K562 (cell line): ENCODE data around the gene KNL1. TPM values are rescaled to one million over a fixed set of nuclear protein-coding genes. Genes with fewer than 3 reads are reported as not detected.

Experiments
- ATAC-seq: fragments of 200-7000 bp; cut with Tn5 transposase; 3 replicates; pipeline ENCODE4 v1.9.1; 2020; ENCODE audit warnings: moderate library complexity
- BruUV-seq: library from RNA; stranded (reverse); fragments of 400-500 nt; replicated peaks from 2 replicates; lab custom pipeline; 2021; lab: Mats Ljungman, UMichigan
- CTCF ChIA-PET: fragments of 300-600 bp; formaldehyde crosslinking; extraction: SDS; loops from one replicate; lab custom pipeline; 2021; ENCODE audit warnings: low intra/inter-chr PET ratio; lab: Yijun Ruan, JAX
- POLR2A ChIA-PET: fragments of 300-600, 350-650 bp; sonication (Branson Sonifier 250); formaldehyde crosslinking; extraction: SDS; loops from one replicate; lab custom pipeline; 2021; ENCODE audit warnings: antibody characterized with exemption, inconsistent platforms; lab: Yijun Ruan, JAX
- DNase-seq, 4 experiments: peaks; one replicate each; pipeline versions ENCODE4 v3.0.0 to v3.0.0-alpha.2; 2011 to 2018; ENCODE audit warnings: low spot score in 3 of 4, mixed read lengths in 3 of 4; ENCODE audit errors: extremely low read depth in 1 of 4
- FAIRE-seq: peaks from 2 replicates; lab custom pipeline; 2011; peaks lifted over from hg19 to GRCh38; lab: Jason Lieb, UNC
- H2AFZ ChIP-seq: 2 replicates; pipeline ENCODE4 v1.6.0; 2011; ENCODE audit warnings: low read depth, low read length, control low read depth, inconsistent platforms
- H3K27ac ChIP-seq: fragments of 200-600 bp; 3 replicates; pipeline ENCODE4 v1.8.0; 2011; ENCODE audit warnings: low read depth, mild to moderate bottlenecking, control low read depth, inconsistent platforms, low read length, moderate library complexity, mixed read lengths; ENCODE audit errors: extremely low read depth
- H3K27me3 ChIP-seq, 2 experiments: fragments of 300-600 bp in 1 of 2; 2 replicates in 1 of 2; 3 replicates in 1 of 2; pipeline versions ENCODE4 v1.6.0 to v1.8.0; 2011; ENCODE audit warnings: inconsistent platforms in 2 of 2, low read length in 2 of 2, mild to moderate bottlenecking in 1 of 2, mixed read lengths in 1 of 2, moderate library complexity in 1 of 2; ENCODE audit not compliant: control insufficient read depth in 2 of 2, insufficient read depth in 2 of 2
- H3K36me3 ChIP-seq: fragments of 300-600 bp; 3 replicates; pipeline ENCODE4 v1.8.0; 2011; ENCODE audit warnings: mild to moderate bottlenecking, low read length, inconsistent platforms; ENCODE audit not compliant: control insufficient read depth, insufficient read depth
- H3K4me1 ChIP-seq, 2 experiments: fragments of 200-600 bp in 1 of 2; replicated peaks in 1 of 2; 2 replicates in 1 of 2; 3 replicates in 1 of 2; pipeline versions ENCODE4 v1.5.1 to v1.8.0; 2011; ENCODE audit warnings: inconsistent platforms in 2 of 2, low read length in 2 of 2, mild to moderate bottlenecking in 1 of 2, mixed read lengths in 1 of 2, moderate library complexity in 1 of 2; ENCODE audit not compliant: control insufficient read depth in 2 of 2, insufficient read depth in 2 of 2
- H3K4me2 ChIP-seq: 2 replicates; pipeline ENCODE4 v1.6.1; 2011; ENCODE audit warnings: low read length, control low read depth, inconsistent platforms, mixed read lengths; ENCODE audit not compliant: insufficient read depth
- H3K4me3 ChIP-seq: fragments of 200-600 bp; sonication (generic), shearing (Covaris generic); 2 replicates; pipeline ENCODE4 v1.5.1; 2016; ENCODE audit warnings: control low read depth, inconsistent platforms
- H3K79me2 ChIP-seq: fragments of 200-600 bp; 3 replicates; pipeline ENCODE4 v1.8.0; 2011; ENCODE audit warnings: low read length, inconsistent platforms; ENCODE audit not compliant: control insufficient read depth, insufficient read depth
- H3K9ac ChIP-seq, 2 experiments: 2 replicates each; pipeline versions ENCODE4 v1.6.0 to v1.6.1; 2011; ENCODE audit warnings: low read depth in 2 of 2, low read length in 2 of 2, control low read depth in 1 of 2, inconsistent platforms in 1 of 2, mild to moderate bottlenecking in 1 of 2, mixed read lengths in 1 of 2; ENCODE audit not compliant: insufficient read depth in 1 of 2
- H3K9me1 ChIP-seq: one replicate; pipeline ENCODE4 v1.6.0; 2011; ENCODE audit warnings: inconsistent platforms, mild to moderate bottlenecking, low read length, moderate library complexity; ENCODE audit not compliant: control insufficient read depth, insufficient read depth
- H3K9me3 ChIP-seq: replicated peaks from 2 replicates; pipeline ENCODE4 v1.5.1; 2011; ENCODE audit warnings: low read depth, low read length, inconsistent platforms; ENCODE audit not compliant: control insufficient read depth, insufficient read depth
- H4K20me1 ChIP-seq: replicated peaks from 2 replicates; pipeline ENCODE4 v1.6.1; 2011; ENCODE audit warnings: low read length, inconsistent platforms, mixed read lengths; ENCODE audit not compliant: control insufficient read depth, insufficient read depth
- BRF1 ChIP-seq: IDR thresholded peaks from 3 replicates; pipeline ENCODE4 v1.6.1; 2011; ENCODE audit warnings: borderline replicate concordance, mild to moderate bottlenecking; ENCODE audit not compliant: insufficient read length; ENCODE audit errors: extremely low read depth
- CBFA2T2 ChIP-seq: fragments of 450-650 bp; conservative IDR thresholded peaks from 2 replicates; pipeline ENCODE4 v1.6.1; 2017; ENCODE audit warnings: mild to moderate bottlenecking
- CC2D1A ChIP-seq: fragments of 450-650 bp; IDR thresholded peaks from 2 replicates; pipeline ENCODE4 v1.6.1; 2017; ENCODE audit warnings: mild to moderate bottlenecking
- GTF2F1 ChIP-seq: IDR thresholded peaks from 2 replicates; pipeline ENCODE4 v1.6.1; 2011; ENCODE audit warnings: low read depth, low read length, improper control_type of control experiment
- GTF3C2 ChIP-seq: IDR thresholded peaks from 3 replicates; pipeline ENCODE4 v1.6.1; 2011; ENCODE audit warnings: borderline replicate concordance, mild to moderate bottlenecking, moderate library complexity; ENCODE audit not compliant: insufficient read length; ENCODE audit errors: extremely low read depth
- HMGN3 ChIP-seq: IDR thresholded peaks from 2 replicates; pipeline ENCODE4 v1.6.1; 2011; ENCODE audit warnings: borderline replicate concordance, low read depth, mild to moderate bottlenecking, mixed read lengths, low read length; ENCODE audit not compliant: insufficient read length; ENCODE audit errors: extremely low read depth
- NCOA1 ChIP-seq: fragments of 450-650 bp; IDR thresholded peaks from 2 replicates; pipeline ENCODE4 v1.6.1; 2016; ENCODE audit warnings: low read depth
- PHF20 ChIP-seq: fragments of 450-650 bp; IDR thresholded peaks from 2 replicates; pipeline ENCODE4 v1.6.1; 2018; ENCODE audit not compliant: partially characterized antibody
- PHF8 ChIP-seq: fragments of 200-600 bp; sonication (generic); IDR thresholded peaks from 2 replicates; pipeline ENCODE4 v1.6.1; 2012; ENCODE audit warnings: mixed run types, mild to moderate bottlenecking, inconsistent platforms, low read length, moderate library complexity, borderline replicate concordance
- POLR2A ChIP-seq: fragments of 450-650 bp; conservative IDR thresholded peaks from 2 replicates; pipeline ENCODE4 v1.6.1; 2016
- RBM39 ChIP-seq: fragments of 200-400 bp; formaldehyde crosslinking; optimal IDR thresholded peaks from 2 replicates; pipeline ENCODE3; 2018; ENCODE audit warnings: low read depth, low read length
- SAFB ChIP-seq: fragments of 200-400 bp; formaldehyde crosslinking; IDR thresholded peaks from 2 replicates; pipeline ENCODE4 v1.6.1; 2017; ENCODE audit warnings: low read depth, low read length, borderline replicate concordance
- SMARCA4 ChIP-seq: fragments of 450-650 bp; IDR thresholded peaks from 2 replicates; pipeline ENCODE4 v1.6.1; 2016
- XRCC5 ChIP-seq: fragments of 200-400 bp; formaldehyde crosslinking; IDR thresholded peaks from 2 replicates; pipeline ENCODE4 v1.6.1; 2017; ENCODE audit warnings: low read depth, mild to moderate bottlenecking, low read length
- WGBS: fragments of 100-300 bp; shearing (Covaris generic); methylation state at CpG from one replicate; pipeline ENCODE4 v1.1.6; 2016; ENCODE audit warnings: low coverage, mixed read lengths; ENCODE audit not compliant: insufficient coverage; ENCODE audit errors: missing lambda C conversion rate; 5-methylcytosine and 5-hydroxymethylcytosine counted together
- in situ Hi-C: fragments of 300-500 bp; cut with MboI; formaldehyde crosslinking; loops from 4 replicates; pipeline ENCODE4 v1.15.0; 2018; ENCODE audit warnings: inconsistent platforms, mixed read lengths
- intact Hi-C: fragments of 100-400 bp; cut with micrococcal nuclease; formaldehyde crosslinking; loops from 2 replicates; pipeline ENCODE4 v1.14.2; 2022
- polyA plus RNA-seq, 8 experiments: library from polyadenylated mRNA; depleted of rRNA in 4 of 8; stranded (reverse) in 5 of 8; unstranded in 3 of 8; fragments of >200 nt; fragmentation: Nextera tagmentation in 2 of 8; fragmentation: Illumina TruSeq in 1 of 8; extraction: Ambion mirVana in 2 of 8; extraction: Trizol in 1 of 8; gene quantifications; 2 replicates each; pipeline versions ENCODE4 v1.2.1 to v1.2.3, GENCODE V29; 2011 to 2014; ENCODE audit warnings: inconsistent platforms in 1 of 8, missing spikeins in 1 of 8
- total RNA-seq, 7 experiments: library from RNA; depleted of rRNA in 6 of 7; stranded (reverse); fragments of >200 nt in 6 of 7; fragmentation: Illumina TruSeq in 2 of 7; extraction: Trizol in 2 of 7; gene quantifications; 2 replicates each; pipeline versions ENCODE4 v1.2.1 to v1.2.3, GENCODE V29; 2011 to 2021; ENCODE audit warnings: low replicate concordance in 1 of 7

KNL1 gene
- total and polyA plus RNA-seq, 9 of the 15 experiments (the other 6 are each of a cell fraction or from before 2014, with no cell fraction given), result 14.5 to 65.4 (median 34.6) TPM

GRCh38 chr15:40584191-40584590 lies 9.9 kb upstream of the KNL1 start:
- 13% methylated on average over 2 of the region's 2 CpGs for whole genome bisulfite sequencing
- FAIRE-seq, result no peak
- CTCF ChIA-PET, result interaction anchor here (0.6 kb wide), 1 partner anchor 12 kb away, joined by 3 read pairs; no protein-coding TSS in a partner anchor
- no peaks in the 10 kb centered on the region for H4K20me1 ChIP-seq
- H3K4me1 ChIP-seq, result peaks cover 0 to 2% of the 10 kb centered on the region in 2 experiments; a peak in 1 of 5 replicates
- peak overlapping the region in 1 of 2 experiments; percentile 51; a peak in 1 of 4 replicates for H3K9ac ChIP-seq
- H3K4me2 ChIP-seq, result peak overlapping the region; percentile 46; the same call in 1 of the 2 replicates
- no peak; the same call in 2 of the 3 replicates for ATAC-seq
- H3K9me1 ChIP-seq, result no peaks in the 10 kb centered on the region
- peak overlapping the region; percentile 14; the same call in 2 of the 3 replicates for H3K27ac ChIP-seq
- H3K9me3 ChIP-seq, result peaks cover 3% of the 10 kb centered on the region
- DNase-seq, result no peak
- intact Hi-C loops, result no loop called here
- H3K36me3 ChIP-seq, result no peaks in the 10 kb centered on the region
- no peaks in the 10 kb centered on the region for H3K27me3 ChIP-seq
- BruUV-seq, result no TSS peak
- H3K4me3 ChIP-seq, result no peak overlapping the region
- POLR2A ChIA-PET, result interaction anchor here (0.6 to 1.5 kb wide), 4 partner anchors 15 to 112 kb away, joined by 3 to 5 read pairs (median 4); partner anchors contain the start of genes CCDC32 and RPUSD2
- TF ChIP-seq SMARCA4 (no peak), BRF1 (no peak)
- TF ChIP-seq, all 486 proteins: peak for 0
- Histone ChIP-seq H2AFZ (peak overlapping the region; percentile 80), H3K79me2 (no peaks in the 10 kb centered on the region)
- in situ Hi-C loops, result no loop called here

GRCh38 chr15:40590667-40591050 lies 3.4 kb upstream of the KNL1 start:
- Histone ChIP-seq H3K4me2 (peak overlapping the region; percentile 74), H3K9ac (peak overlapping the region; percentile 20 to 42; a peak in 3 of 4 replicates), H3K79me2 (peaks cover 16% of the 10 kb centered on the region), H3K36me3 (no peaks in the 10 kb centered on the region), H3K27ac (peak overlapping the region; percentile 20; the same call in 2 of the 3 replicates), H2AFZ (peak overlapping the region; percentile 84), H3K4me3 (peak overlapping the region; percentile 48)
- DNase-seq, result peak in 1 of 4 experiments; percentile 47
- POLR2A ChIA-PET, result interaction anchor here (1.1 kb wide), 1 partner anchor 9 kb away, joined by 3 read pairs; no protein-coding TSS in a partner anchor
- no peak for TF ChIP-seq CBFA2T2
- TF ChIP-seq GTF2F1, result no peak
- no peak for TF ChIP-seq PHF8
- TF ChIP-seq HMGN3, result no peak
- no peak for TF ChIP-seq CC2D1A
- TF ChIP-seq GTF3C2, result no peak
- no peak for TF ChIP-seq POLR2A
- TF ChIP-seq PHF20, result no peak
- no peak for TF ChIP-seq SAFB
- TF ChIP-seq RBM39, result no peak
- no peak for TF ChIP-seq NCOA1
- TF ChIP-seq XRCC5, result no peak
- TF ChIP-seq, all 486 proteins: peak for 0
- Histone ChIP-seq H3K4me1 (peaks cover 10 to 12% of the 10 kb centered on the region in 2 experiments; a peak in 4 of 5 replicates), H4K20me1 (no peaks in the 10 kb centered on the region), H3K9me3 (no peaks in the 10 kb centered on the region), H3K27me3 (no peaks in the 10 kb centered on the region), H3K9me1 (no peaks in the 10 kb centered on the region)
- in situ Hi-C loops, result no loop called here
- no TSS peak for BruUV-seq
- CTCF ChIA-PET, result no interaction called here
- intact Hi-C loops, result loop anchor here (5.0 to 10.0 kb wide), 3 partner anchors 102 to 304 kb away; partner anchors contain the start of genes C15orf62, GCHFR and VPS18
- no peak for ATAC-seq
- FAIRE-seq, result no peak
- 24% methylated on average over 12 of the region's 12 CpGs for WGBS
